GM18499 (cell line): ENCODE data around the gene PCDHA4.
"Not testable (repeated sequence)": the region's sequence is repeated elsewhere in the genome, so short reads cannot be mapped to it uniquely, and the experiment has no call there.

Experiments used
- ATAC-seq: cut with Tn5 transposase; IDR thresholded peaks from one replicate; pipeline ENCODE4 v1.9.1; 2021; ENCODE audit warnings: moderate number of reproducible peaks; ENCODE audit not compliant: insufficient read depth, unreplicated experiment

The PCDHA4 gene

GRCh38 chr5:140821375-140822280, 14.8 kb downstream of the PCDHA4 start, which contains the start of gene PCDHA5:
PCDHA5 (plus strand) TSS chr5:140821613.
- ATAC-seq = no peak

- no peak for ATAC-seq
Measured at GRCh38 chr5:140822281-140822629, 15.4 kb downstream of the PCDHA4 start.

- not testable (repeated sequence) for ATAC-seq
Measured at GRCh38 chr5:140822969-140823368, 16.1 kb downstream of the PCDHA4 start.

- ATAC-seq = no peak
Measured at GRCh38 chr5:140823475-140823874, 16.6 kb downstream of the PCDHA4 start.

- no peak for ATAC-seq
Measured at GRCh38 chr5:140827704-140828361, 21.0 kb downstream of the PCDHA4 start, which contains the start of gene PCDHA6. PCDHA6 (plus strand) TSS chr5:140827960; CDS start chr5:140828092, 132 bp downstream.

GRCh38 chr5:140828362-140828737, 21.5 kb downstream of the PCDHA4 start:
- no peak for ATAC-seq

- not testable (repeated sequence) for ATAC-seq
Measured at GRCh38 chr5:140829511-140830501, 22.9 kb downstream of the PCDHA4 start.

GRCh38 chr5:140833993-140834392, 27.1 kb downstream of the PCDHA4 start, which contains the start of gene PCDHA7:
PCDHA7 (plus strand) TSS chr5:140834269; CDS start chr5:140834384, 115 bp downstream.
- ATAC-seq = no peak

- ATAC-seq = not testable (repeated sequence)
Measured at GRCh38 chr5:140834439-140835008, 27.7 kb downstream of the PCDHA4 start.

GRCh38 chr5:140835622-140836510, 29.0 kb downstream of the PCDHA4 start:
- no peak for ATAC-seq

- no peak for ATAC-seq
Measured at GRCh38 chr5:140840978-140841962, 34.4 kb downstream of the PCDHA4 start, which contains the start of gene PCDHA8. PCDHA8 (plus strand) TSS chr5:140841187; CDS start chr5:140841322, 135 bp downstream.

GRCh38 chr5:140842798-140843733, 36.2 kb downstream of the PCDHA4 start:
- ATAC-seq = no peak

GRCh38 chr5:140848139-140849102, 41.6 kb downstream of the PCDHA4 start, which contains the start of gene PCDHA9:
PCDHA9 (plus strand) TSS chr5:140848382; CDS start chr5:140848496, 114 bp downstream.
- ATAC-seq = not testable (repeated sequence)

- ATAC-seq = not testable (repeated sequence)
Measured at GRCh38 chr5:140849831-140850634, 43.2 kb downstream of the PCDHA4 start.
